DMS53 treated with DMSO at 0.1 percent for 48 hours (cell line): Measurements from ENCODE around the gene PLGRKT.
"Not testable (repeated sequence)": the region's sequence is repeated elsewhere in the genome, so short reads cannot be mapped to it uniquely, and the experiment has no call there.

Experiments used
- DNase-seq: peaks from one replicate; lab custom pipeline; 2025; ENCODE audit not compliant: unreplicated experiment; lab: John Stamatoyannopoulos, UW

PLGRKT gene

DNA sequence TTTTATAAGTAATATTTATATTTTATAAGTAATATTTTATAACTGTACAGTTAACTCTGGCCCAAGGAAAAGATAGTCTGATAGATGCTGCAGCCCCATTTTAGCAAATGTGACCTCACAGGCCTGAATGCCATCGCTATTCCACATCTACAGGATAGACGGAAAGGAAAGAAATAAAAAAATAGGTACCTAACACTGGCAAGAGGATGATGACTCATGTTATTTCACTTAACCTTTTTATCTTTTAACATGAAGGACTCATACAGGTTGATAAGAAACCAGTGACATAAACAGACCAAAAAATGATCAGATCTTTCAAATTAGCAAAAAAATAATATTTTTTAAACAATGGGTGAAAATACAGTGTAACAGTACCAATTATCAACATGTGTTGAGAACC lies 15.3 kb upstream of the PLGRKT start:
- no peak for DNase-seq

DNA sequence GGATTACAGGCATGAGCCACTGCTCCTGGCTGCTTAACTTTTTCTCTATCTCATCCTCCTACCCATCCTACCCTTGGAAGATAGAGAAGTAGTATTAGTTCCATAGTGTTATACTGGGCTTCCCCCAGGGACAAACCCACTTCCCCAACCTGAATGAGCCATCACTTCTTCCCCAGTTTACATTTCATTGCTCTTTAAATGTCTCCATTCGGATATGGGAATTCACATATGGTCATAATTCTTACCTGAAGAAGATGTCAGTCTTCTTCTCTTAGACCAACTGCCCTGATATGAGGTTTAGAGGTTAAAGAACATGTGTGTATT lies 14.5 kb upstream of the PLGRKT start:
- DNase-seq = no peak

DNA sequence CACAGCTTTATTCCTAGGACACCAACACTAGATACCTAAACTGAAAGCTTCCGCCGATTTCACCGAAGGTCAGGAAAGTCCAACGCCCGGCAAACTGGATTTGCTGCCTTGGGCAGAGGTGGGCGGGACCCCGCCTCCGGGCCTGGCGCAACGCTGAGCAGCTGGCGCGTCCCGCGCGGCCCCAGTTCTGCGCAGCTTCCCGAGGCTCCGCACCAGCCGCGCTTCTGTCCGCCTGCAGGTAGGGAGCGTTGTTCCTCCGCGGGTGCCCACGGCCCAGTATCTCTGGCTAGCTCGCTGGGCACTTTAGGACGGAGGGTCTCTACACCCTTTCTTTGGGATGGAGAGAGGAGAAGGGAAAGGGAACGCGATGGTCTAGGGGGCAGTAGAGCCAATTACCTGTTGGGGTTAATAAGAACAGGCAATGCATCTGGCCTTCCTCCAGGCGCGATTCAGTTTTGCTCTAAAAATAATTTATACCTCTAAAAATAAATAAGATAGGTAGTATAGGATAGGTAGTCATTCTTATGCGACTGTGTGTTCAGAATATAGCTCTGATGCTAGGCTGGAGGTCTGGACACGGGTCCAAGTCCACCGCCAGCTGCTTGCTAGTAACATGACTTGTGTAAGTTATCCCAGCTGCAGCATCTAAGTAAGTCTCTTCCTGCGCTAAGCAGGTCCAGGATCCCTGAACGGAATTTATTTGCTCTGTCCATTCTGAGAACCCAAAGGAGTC lies 12.8 kb upstream of the PLGRKT start, which contains the start of gene CD274:
CD274 (plus strand) TSS at position 184 of the 733 bp plus-strand sequence. CDS start 5,572 bp downstream, outside the sequence.
- peak; percentile 93 for DNase-seq

DNA sequence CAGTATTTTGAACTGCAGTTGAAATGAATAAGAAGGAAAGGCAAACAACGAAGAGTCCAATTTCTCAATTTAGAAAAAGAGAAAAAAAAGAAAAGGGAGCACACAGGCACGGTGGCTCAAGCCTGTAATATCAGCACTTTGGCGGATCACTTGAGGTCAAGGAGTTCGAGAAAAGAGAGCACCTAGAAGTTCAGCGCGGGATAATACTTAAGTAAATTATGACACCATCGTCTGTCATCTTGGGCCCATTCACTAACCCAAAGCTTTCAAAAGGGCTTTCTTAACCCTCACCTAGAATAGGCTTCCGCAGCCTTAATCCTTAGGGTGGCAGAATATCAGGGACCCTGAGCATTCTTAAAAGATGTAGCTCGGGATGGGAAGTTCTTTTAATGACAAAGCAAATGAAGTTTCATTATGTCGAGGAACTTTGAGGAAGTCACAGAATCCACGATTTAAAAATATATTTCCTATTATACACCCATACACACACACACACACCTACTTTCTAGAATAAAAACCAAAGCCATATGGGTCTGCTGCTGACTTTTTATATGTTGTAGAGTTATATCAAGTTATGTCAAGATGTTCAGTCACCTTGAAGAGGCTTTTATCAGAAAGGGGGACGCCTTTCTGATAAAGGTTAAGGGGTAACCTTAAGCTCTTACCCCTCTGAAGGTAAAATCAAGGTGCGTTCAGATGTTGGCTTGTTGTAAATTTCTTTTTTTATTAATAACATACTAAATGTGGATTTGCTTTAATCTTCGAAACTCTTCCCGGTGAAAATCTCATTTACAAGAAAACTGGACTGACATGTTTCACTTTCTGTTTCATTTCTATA lies 12.0 kb upstream of the PLGRKT start:
- no peak for DNase-seq

DNA sequence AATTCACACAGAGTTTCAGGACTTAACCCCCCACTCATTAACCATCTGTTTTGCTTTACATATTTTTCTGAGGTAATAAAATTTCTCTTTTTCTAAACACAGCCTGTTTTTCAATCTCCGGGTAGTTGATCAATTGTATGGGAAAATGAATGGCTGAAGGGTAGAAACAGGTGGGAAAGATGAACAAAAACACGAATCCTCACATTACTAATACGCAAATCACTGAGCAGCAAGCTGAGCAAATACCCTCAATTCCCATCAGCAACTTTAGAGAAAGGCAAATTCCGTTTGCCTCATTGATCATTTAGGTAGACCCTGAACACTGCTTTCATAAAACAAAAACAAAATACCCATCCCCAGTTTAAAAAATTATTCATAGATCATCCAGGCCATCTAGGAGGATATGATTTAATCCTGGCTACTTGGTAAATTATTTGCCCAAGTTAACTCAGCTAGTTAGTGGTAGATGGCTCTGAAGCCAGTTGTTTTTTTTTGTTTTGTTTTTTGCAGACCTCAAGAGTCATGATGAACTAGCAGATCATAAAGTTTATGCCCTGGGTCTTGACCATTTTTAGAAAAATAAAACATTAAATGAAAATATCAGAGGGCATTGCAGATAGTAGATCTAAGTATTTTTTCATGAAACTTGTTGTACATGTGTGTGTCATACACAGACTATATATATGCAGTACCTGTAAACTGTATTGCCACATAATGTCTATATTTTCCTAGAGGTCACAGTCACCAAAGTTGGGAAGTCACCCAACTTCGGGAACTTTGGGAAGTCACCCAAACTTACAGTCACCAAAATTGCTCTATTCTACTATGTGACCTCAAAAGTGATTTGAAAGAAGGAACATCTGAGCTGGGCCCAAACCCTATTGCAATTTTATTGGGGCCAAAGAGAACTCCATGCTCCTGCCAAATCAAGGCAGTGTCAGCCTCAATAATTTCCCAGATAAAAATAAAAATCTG lies 11.0 kb upstream of the PLGRKT start:
- DNase-seq = no peak

DNA sequence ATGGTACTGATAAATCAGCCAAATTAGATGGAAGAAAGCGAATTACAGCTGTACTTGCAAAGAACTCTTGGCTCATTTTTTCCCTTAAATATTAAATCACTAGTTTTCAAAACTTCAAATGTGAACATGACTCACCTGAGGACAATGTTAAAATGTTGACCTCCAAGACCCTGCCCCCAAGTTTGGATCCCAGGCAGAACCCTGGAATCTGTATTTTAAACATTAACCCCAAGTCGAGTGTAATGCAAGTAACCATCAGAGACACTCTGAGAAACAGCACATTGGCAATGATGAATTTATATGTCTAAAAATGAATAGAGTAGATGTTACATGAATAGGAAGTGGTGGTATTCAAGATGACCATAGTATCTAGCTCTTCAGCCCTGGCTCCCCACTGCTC lies 10.3 kb upstream of the PLGRKT start:
- no peak for DNase-seq

DNA sequence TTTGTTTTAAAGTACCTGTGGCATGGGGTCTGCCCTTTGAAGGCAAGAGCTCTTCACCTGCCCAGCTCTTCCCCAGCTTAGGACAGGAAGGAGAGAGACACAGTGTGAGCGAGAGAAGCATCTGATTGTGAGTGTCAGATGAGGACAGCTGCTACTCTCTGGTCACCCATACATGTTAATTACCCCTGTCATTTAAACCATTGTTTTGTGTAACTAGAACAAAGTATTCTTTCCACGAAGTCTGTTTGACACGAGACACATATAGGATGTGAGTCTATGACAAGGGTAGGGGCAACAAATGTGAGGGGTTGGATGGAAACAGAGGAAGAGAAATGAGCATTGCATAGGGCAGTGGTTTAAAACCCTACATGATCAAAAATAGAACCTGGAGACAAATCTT lies 9.6 kb upstream of the PLGRKT start:
- DNase-seq = no peak

DNA sequence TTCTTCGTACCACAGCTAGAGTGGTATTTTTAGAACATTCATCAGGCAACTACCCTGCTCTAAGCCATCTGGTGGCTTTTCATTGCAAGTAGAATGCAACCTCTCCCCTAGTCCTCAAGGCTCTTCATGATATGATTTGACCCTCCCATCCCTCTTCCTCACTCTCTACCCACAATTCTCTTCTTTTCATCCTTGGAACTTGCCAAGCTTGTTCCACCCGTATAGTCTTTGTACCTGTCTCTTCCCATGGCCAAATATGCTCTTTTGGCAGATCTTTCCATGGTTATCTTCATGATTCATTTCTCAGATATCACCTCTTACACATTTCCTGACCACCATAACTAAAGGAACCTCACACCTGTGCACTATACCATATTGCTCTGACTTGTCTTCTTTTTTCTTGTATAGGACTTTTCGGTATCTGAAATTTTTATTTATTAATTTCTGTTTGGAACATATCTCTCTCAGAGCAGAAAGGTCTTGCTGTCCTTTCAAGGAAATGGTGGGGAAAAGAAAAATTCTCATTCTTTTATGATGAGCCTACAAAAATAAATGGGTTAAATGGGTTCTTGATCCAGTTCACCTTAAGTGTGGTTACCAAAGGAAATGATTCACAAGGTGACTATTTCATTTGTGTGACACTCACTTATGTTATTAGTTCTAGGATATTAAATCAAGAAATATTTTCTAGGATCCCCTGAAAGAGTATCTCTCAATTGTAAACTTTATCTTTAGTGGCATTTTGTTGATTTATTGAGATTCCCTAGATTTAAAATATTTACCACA lies 8.9 kb upstream of the PLGRKT start:
- DNase-seq = no peak

DNA sequence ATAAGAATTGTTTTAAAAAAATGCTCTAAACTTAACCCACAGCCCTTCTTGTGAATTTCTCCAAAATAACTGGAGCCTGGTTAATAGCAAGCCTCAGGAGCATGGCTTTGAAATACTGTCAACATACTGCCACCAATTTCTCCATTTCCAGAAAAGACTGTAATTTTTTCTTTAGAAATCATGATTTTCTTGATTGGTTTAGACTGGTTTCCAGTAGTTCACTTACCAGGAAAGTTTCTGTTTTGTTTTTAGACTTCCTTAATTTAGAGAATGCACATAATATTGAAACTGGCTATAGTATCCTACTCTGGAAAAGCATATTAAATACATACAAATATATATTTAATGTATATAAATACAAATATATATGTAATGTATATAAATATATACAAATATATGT lies 8.2 kb upstream of the PLGRKT start:
- no peak for DNase-seq

DNA sequence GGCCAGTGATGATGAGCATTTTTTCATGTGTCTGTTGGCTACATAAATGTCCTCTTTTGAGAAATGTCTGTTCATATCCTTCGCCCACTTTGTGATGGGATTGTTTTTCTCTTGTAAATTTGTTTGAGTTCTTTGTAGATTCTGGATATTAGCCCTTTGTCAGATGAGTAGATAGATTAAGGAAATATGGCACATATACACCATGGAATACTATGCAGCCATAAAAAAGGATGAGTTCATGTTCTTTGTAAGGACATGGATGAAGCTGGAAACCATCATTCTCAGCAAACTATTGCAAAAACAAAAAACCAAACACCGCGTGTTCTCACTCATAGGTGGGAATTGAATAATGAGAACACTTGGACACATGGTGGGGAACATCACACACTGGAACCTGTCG lies 7.4 kb upstream of the PLGRKT start:
- not testable (repeated sequence) for DNase-seq

DNA sequence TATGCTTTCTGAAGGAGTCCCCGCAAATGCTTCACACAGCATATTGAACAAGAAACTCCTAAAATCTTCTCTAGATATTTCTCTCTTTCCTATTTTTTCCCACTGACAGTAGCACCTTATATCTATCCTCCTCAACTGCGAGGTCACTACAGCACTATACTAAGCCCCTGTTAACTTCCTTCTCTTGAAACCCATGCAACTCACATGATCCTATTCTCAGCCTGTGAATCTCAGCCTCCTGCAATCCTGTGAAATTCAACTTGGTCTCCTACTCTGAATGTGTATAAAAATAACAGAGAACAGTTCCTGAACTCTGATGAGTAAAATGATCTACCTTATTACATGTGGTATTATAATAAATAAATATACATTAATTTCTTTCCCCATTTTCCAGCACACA lies 6.1 kb upstream of the PLGRKT start:
- DNase-seq = no peak

DNA sequence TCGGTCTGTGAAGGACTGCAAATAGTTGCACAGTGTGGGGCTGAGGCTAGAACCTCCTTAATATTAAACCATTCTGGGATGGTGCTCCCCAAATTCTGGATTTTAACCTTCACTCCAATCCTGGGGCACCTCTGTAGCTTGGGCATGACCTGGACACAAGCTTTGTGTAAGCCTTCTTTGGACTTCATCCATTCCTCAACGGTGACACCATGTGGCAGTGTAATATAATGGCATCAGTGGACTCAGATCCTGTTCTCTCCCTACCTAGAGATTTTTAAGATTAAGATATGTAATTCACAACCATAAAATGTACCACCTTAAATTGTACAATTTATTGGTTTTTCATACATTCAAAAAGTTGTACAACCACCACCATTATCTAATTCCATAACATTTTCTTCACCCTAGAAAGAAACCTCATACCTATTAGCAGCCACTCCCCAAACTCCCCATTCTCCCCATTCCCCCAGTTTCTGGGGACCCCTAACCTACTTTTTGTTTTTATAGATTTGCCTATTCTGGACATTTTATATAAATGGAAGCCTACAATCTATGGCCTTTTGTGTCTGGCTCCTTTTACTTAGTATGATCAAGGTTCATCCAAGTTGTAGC lies 4.8 kb upstream of the PLGRKT start:
- DNase-seq = peak; percentile 67

DNA sequence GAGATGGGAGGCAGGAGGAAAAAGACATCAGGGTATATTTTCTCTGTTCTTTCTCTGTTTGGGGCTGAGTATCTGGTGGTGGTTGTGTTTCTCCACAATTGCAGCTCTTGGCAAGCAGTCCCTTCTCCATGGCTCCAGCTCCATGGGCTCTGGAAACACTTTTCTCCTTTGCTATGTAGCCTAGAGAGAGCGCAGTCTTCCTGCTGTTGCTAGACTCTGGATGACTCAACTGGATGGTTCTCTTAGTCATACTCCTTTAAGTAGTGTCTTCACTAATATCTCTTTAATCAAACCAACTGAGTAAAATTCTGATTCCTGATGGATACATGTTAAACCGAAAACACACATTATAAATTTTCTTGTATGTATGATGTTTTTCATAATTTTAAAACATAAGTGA lies 3.3 kb upstream of the PLGRKT start:
- DNase-seq = no peak

DNA sequence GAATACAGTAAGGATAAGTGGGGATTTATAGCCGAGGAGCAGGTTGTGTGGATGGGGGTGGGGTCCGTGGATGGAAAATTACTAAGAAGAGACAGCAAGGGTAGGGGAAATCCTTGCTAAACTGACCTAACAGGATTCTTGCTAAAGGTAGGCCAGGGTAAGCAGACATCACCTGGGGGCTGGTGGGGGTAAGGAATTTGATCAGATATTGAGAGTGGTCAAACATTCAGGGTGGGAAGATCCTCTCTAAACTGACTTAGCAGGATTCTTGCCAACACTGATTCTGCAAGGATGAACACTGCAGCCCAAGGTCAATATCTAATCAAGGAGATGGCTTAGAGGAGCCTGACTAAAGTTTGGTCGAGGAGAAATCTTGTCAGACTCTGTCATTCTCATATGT lies 2.7 kb upstream of the PLGRKT start:
- DNase-seq = no peak

DNA sequence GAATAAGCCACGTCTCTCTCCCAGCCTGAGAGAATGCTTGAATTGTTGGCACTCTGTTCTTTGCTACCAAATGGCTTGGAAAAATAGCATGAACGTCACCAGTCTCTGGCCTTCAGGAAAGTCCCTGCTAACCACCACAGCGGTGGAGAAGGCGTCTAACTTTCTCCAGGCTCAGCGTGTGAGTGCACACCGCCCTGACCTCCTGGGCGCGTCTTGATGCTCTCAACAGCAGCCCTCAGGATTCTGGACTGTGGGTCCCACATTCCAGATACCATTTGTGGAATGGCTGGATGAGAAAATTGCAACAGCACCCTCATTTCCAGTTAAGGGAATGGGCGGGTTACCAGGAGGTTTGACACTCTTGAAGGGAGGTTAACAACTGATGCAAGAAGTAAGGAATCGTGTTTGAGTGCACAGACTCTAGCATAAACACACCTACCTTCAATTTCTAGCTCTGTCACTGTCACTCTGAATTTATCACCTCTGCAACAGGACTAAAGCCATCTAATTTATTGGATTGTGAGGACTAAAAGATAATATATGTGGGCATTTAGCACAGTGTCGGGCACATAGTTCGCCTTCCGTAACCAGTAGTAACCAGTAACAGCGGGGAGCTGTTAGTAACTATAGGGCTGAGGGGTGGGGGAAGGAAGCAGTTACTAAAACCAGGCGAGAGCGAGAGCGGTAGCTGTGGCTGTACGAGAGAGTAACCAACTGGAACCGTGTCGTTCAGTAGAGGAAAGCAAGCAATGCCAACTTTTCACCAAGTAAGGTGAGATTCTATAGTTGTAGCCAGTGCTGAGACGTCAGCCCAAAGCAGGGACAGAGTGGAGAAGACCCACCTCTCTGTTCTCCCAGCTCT lies 807 bp upstream of the PLGRKT start:
- no peak for DNase-seq

DNA sequence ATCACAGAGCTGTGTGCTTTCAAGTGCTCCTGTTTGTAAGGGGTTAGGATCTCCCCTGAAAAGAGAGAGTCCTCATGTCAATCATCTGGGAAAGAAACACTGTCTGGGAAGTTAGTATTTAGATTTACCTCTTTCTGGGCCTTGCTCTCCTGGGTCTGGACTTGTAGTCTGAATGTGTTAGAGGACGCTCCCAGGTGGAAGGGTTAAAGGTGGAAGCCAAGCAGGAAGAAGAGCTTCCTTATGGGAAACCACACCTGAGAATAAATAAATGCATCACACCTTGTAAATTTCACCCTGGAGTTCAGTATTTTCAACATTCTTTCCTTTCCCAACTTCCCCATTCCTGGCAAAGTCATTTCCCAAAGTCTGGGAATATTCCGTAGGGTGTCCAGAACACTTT lies 1.3 kb downstream of the PLGRKT start:
- DNase-seq = no peak

DNA sequence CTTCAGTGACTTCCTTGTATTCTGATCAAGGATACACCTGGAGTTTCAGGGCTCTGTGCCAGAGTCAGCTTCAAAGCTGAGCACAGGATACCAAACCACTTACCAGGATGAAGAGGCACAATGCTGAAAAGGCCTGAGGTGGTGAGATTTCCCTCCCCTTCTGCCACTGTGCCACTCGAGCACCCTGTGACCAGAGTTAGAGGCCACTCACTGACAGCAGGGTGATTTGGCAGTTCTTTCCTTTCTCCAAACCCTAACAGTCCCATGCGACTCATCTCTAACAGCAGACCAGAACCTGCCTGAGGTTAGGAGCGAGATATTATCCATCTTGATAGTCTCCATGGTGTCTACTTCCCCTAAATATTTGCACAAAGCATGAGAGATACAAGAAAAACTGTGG lies 1.8 kb downstream of the PLGRKT start:
- DNase-seq = peak; percentile 53

DNA sequence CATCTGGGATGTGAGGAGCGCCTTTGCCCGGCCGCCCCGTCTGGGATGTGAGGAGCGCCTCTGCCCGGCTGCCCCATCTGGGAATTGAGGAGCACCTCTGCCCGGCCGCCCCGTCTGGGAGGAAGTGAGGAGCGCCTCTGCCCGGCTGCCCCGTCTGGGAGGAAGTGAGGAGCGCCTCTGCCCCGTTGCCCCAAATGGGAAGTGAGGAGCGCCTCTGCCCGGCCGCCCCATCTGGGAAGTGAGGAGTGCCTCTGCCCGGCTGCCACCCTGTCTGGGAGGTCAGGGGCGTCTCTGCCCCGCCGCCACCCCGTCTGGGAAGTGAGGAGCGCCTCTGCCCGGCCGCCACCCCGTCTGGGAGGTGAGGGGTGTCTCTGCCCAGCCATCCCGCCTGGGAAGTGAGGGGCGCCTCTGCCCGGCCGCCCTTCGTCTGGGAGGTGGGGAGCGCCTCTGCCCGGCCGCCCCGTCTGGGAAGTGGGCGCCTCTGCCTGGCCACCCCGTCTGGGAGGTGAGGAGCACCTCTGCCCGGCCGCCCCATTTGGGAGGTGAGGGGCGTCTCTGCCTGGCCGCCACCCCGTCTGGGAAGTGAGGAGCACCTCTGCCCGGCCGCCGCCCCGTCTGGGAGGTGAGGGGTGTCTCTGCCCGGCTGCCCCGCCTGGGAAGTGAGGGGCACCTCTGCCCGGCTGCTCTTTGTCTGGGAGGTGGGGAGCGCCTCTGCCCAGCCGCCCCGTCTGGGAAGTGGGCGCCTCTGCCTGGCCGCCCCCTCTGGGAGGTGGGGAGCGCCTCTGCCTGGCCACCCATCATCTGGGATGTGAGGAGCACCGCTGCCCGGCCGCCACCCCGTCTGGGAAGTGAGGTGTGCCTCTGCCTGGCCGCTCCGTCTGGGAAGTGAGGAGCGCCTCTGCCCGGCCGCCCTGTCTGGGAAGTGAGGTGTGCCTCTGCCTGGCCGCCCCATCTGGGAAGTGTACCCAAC lies 3.6 kb downstream of the PLGRKT start:
- DNase-seq = not testable (repeated sequence)
